ENCODE results near the gene GSTM1.
A peak's percentile ranks its signal among the peaks of the same experiment; 100 is the strongest.
"Not testable (repeated sequence)": the region's sequence is repeated elsewhere in the genome, so short reads cannot be mapped to it uniquely, and the experiment has no call there.

Gene GSTM1

GRCh38 chr1:109668123-109668775 is 19.4 kb upstream of the GSTM1 start:
- 18% methylated on average over 25 of the region's 26 CpGs for WGBS
- H2BK12ac ChIP-seq (ENCODE audit: low read length in 2 of 2): peak overlapping the region in 1 of 2 experiments; percentile 25
- DNase-seq: no peak

DNA sequence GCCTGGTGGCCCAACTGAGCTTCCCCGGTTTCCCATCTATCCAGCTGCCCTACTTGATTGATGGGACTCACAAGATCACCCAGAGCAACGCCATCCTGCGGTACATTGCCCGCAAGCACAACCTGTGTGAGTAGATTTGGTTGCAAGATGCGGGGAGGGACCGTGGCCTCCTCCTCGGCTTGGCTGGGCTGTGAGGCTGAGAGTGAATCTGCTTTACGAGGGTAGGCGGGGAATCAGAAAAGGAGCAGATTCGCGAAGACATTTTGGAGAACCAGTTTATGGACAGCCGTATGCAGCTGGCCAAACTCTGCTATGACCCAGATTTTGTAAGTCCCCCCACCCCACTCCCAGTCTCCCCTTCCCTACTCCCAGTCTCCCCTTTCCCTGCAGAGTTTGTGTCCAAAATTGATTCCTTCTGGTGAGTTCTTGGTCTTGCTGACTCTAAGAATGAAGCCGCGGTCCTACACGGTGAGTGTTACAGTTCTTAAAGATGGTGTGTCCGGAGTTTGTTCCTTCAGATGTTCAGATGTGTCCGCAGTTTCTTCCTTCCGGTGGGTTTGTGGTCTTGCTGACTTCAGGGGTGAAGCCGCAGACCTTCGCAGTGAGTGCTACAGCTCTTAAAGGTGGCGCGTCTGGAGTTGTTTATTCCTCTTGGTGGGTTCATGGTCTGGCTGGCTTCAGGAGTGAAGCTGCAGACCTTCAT is 18.2 kb upstream of the GSTM1 start:
- Histone ChIP-seq H3K27ac (ENCODE audit: low read length, poor library complexity, severe bottlenecking) (no peak overlapping the region), H2BK5ac (ENCODE audit: low read depth, low read length, poor library complexity, severe bottlenecking) (no peak overlapping the region), H3K9ac (ENCODE audit: low read length) (no peak overlapping the region), H3K4me2 (ENCODE audit: low read length, poor library complexity, severe bottlenecking) (no peak overlapping the region), H3K18ac (ENCODE audit: low read depth in 1 of 2, low read length in 2 of 2) (no peak overlapping the region), H3K4me3 (ENCODE audit: insufficient read depth in 1 of 2, low read depth in 1 of 2, low read length in 2 of 2) (no peak overlapping the region), H4K91ac (ENCODE audit: low read length) (no peak overlapping the region), H2BK12ac (ENCODE audit: low read length in 2 of 2) (no peak overlapping the region), H2BK15ac (ENCODE audit: low read depth, poor library complexity, severe bottlenecking) (no peak overlapping the region), H3K27me3 (ENCODE audit: control insufficient read depth in 1 of 2, insufficient read depth in 1 of 2, low read length in 2 of 2) (no peaks in the 10 kb centered on the region), H2AK5ac (ENCODE audit: low read length, severe bottlenecking) (no peak overlapping the region), H3K4me1 (ENCODE audit: control insufficient read depth, insufficient read depth, low read depth, low read length) (peaks cover 9% of the 10 kb centered on the region), H3K4ac (ENCODE audit: low read depth in 1 of 2, low read length in 2 of 2) (no peak overlapping the region), H2BK120ac (ENCODE audit: low read depth, low read length) (no peak overlapping the region), H3K9me3 (ENCODE audit: control insufficient read depth, low read length) (no peaks in the 10 kb centered on the region), H4K8ac (ENCODE audit: low read length) (no peak overlapping the region), H3K79me1 (replicated peaks; ENCODE audit: low read length, poor library complexity, severe bottlenecking) (peaks cover 1% of the 10 kb centered on the region), H3K36me3 (ENCODE audit: control insufficient read depth in 1 of 2, insufficient read depth in 2 of 2, low read depth in 1 of 2, low read length in 2 of 2) (peaks cover 4 to 24% of the 10 kb centered on the region in 2 experiments), H3K23ac (ENCODE audit: low read length in 2 of 2) (no peak overlapping the region), H2AFZ (ENCODE audit: low read depth, low read length) (no peak overlapping the region), H3K14ac (ENCODE audit: low read length in 2 of 2) (no peak overlapping the region)
- no peak for DNase-seq
- WGBS: 94% methylated on average over 21 of the region's 22 CpGs

More at GRCh38 chr1:109668123-109668775, 19.4 kb upstream of the GSTM1 start:
- Histone ChIP-seq H3K9ac (ENCODE audit: low read length) (peak overlapping the region; percentile 84), H3K4me3 (ENCODE audit: insufficient read depth in 1 of 2, low read depth in 1 of 2, low read length in 2 of 2) (peak overlapping the region; percentile 63 to 85), H3K4me1 (ENCODE audit: control insufficient read depth, insufficient read depth, low read depth, low read length) (peaks cover 9% of the 10 kb centered on the region), H3K23ac (ENCODE audit: low read length in 2 of 2) (no peak overlapping the region), H3K18ac (ENCODE audit: low read depth in 1 of 2, low read length in 2 of 2) (peak overlapping the region in 1 of 2 experiments; percentile 80), H2BK120ac (ENCODE audit: low read depth, low read length) (no peak overlapping the region), H2BK15ac (ENCODE audit: low read depth, poor library complexity, severe bottlenecking) (no peak overlapping the region), H3K4me2 (ENCODE audit: low read length, poor library complexity, severe bottlenecking) (peak overlapping the region; percentile 73), H2AK5ac (ENCODE audit: low read length, severe bottlenecking) (no peak overlapping the region), H2BK5ac (ENCODE audit: low read depth, low read length, poor library complexity, severe bottlenecking) (no peak overlapping the region), H3K27ac (ENCODE audit: low read length, poor library complexity, severe bottlenecking) (no peak overlapping the region), H3K27me3 (ENCODE audit: control insufficient read depth in 1 of 2, insufficient read depth in 1 of 2, low read length in 2 of 2) (no peaks in the 10 kb centered on the region), H3K36me3 (ENCODE audit: control insufficient read depth in 1 of 2, insufficient read depth in 2 of 2, low read depth in 1 of 2, low read length in 2 of 2) (peaks cover 2 to 18% of the 10 kb centered on the region in 2 experiments), H4K91ac (ENCODE audit: low read length) (peak overlapping the region; percentile 0), H3K4ac (ENCODE audit: low read depth in 1 of 2, low read length in 2 of 2) (peak overlapping the region in 1 of 2 experiments; percentile 17), H3K79me1 (replicated peaks; ENCODE audit: low read length, poor library complexity, severe bottlenecking) (peaks cover 1% of the 10 kb centered on the region), H3K9me3 (ENCODE audit: control insufficient read depth, low read length) (no peaks in the 10 kb centered on the region), H2AFZ (ENCODE audit: low read depth, low read length) (peak overlapping the region; percentile 72), H3K14ac (ENCODE audit: low read length in 2 of 2) (no peak overlapping the region), H4K8ac (ENCODE audit: low read length) (no peak overlapping the region)

GRCh38 chr1:109669949-109670302 is 17.7 kb upstream of the GSTM1 start:
- not testable (repeated sequence) for H3K4me3 ChIP-seq (ENCODE audit: insufficient read depth in 1 of 2, low read depth in 1 of 2, low read length in 2 of 2)

GRCh38 chr1:109671067-109671466 is 16.6 kb upstream of the GSTM1 start:
- no peak overlapping the region for H4K91ac ChIP-seq (ENCODE audit: low read length)
- no peak overlapping the region for H2BK15ac ChIP-seq (ENCODE audit: low read depth, poor library complexity, severe bottlenecking)
- H3K27me3 ChIP-seq (ENCODE audit: control insufficient read depth in 1 of 2, insufficient read depth in 1 of 2, low read length in 2 of 2): no peaks in the 10 kb centered on the region
- WGBS: 91% methylated on average over 5 of the region's 5 CpGs
- peaks cover 1% of the 10 kb centered on the region for H3K79me1 ChIP-seq (replicated peaks; ENCODE audit: low read length, poor library complexity, severe bottlenecking)
- H3K4me2 ChIP-seq (ENCODE audit: low read length, poor library complexity, severe bottlenecking): no peak overlapping the region
- H3K4me3 ChIP-seq (ENCODE audit: insufficient read depth in 1 of 2, low read depth in 1 of 2, low read length in 2 of 2): no peak overlapping the region
- DNase-seq: no peak
- no peak overlapping the region for H2BK5ac ChIP-seq (ENCODE audit: low read depth, low read length, poor library complexity, severe bottlenecking)
- H3K23ac ChIP-seq (ENCODE audit: low read length in 2 of 2): no peak overlapping the region
- H3K14ac ChIP-seq (ENCODE audit: low read length in 2 of 2): no peak overlapping the region
- no peak overlapping the region for H2AFZ ChIP-seq (ENCODE audit: low read depth, low read length)
- H3K27ac ChIP-seq (ENCODE audit: low read length, poor library complexity, severe bottlenecking): no peak overlapping the region
- peaks cover 4 to 24% of the 10 kb centered on the region in 2 experiments for H3K36me3 ChIP-seq (ENCODE audit: control insufficient read depth in 1 of 2, insufficient read depth in 2 of 2, low read depth in 1 of 2, low read length in 2 of 2)
- H3K9ac ChIP-seq (ENCODE audit: low read length): no peak overlapping the region
- no peak overlapping the region for H3K18ac ChIP-seq (ENCODE audit: low read depth in 1 of 2, low read length in 2 of 2)
- no peak overlapping the region for H2BK120ac ChIP-seq (ENCODE audit: low read depth, low read length)
- no peak overlapping the region for H4K8ac ChIP-seq (ENCODE audit: low read length)
- peaks cover 9% of the 10 kb centered on the region for H3K4me1 ChIP-seq (ENCODE audit: control insufficient read depth, insufficient read depth, low read depth, low read length)
- H2BK12ac ChIP-seq (ENCODE audit: low read length in 2 of 2): no peak overlapping the region
- no peaks in the 10 kb centered on the region for H3K9me3 ChIP-seq (ENCODE audit: control insufficient read depth, low read length)
- H3K4ac ChIP-seq (ENCODE audit: low read depth in 1 of 2, low read length in 2 of 2): no peak overlapping the region
- peak overlapping the region; percentile 17 for H2AK5ac ChIP-seq (ENCODE audit: low read length, severe bottlenecking)

More at GRCh38 chr1:109669949-109670302, 17.7 kb upstream of the GSTM1 start:
- H3K36me3 ChIP-seq (ENCODE audit: control insufficient read depth in 1 of 2, insufficient read depth in 2 of 2, low read depth in 1 of 2, low read length in 2 of 2): peaks cover 4 to 24% of the 10 kb centered on the region in 2 experiments
- not testable (repeated sequence) for H2BK12ac ChIP-seq (ENCODE audit: low read length in 2 of 2); H2AK5ac ChIP-seq (ENCODE audit: low read length, severe bottlenecking); H4K8ac ChIP-seq (ENCODE audit: low read length); H4K91ac ChIP-seq (ENCODE audit: low read length); H3K27ac ChIP-seq (ENCODE audit: low read length, poor library complexity, severe bottlenecking); H3K27me3 ChIP-seq (ENCODE audit: control insufficient read depth in 1 of 2, insufficient read depth in 1 of 2, low read length in 2 of 2); H3K4me2 ChIP-seq (ENCODE audit: low read length, poor library complexity, severe bottlenecking); H3K4ac ChIP-seq (ENCODE audit: low read depth in 1 of 2, low read length in 2 of 2); H2AFZ ChIP-seq (ENCODE audit: low read depth, low read length); H3K9ac ChIP-seq (ENCODE audit: low read length); H3K14ac ChIP-seq (ENCODE audit: low read length in 2 of 2); H2BK5ac ChIP-seq (ENCODE audit: low read depth, low read length, poor library complexity, severe bottlenecking); H3K18ac ChIP-seq (ENCODE audit: low read depth in 1 of 2, low read length in 2 of 2); H3K9me3 ChIP-seq (ENCODE audit: control insufficient read depth, low read length); H3K79me1 ChIP-seq (replicated peaks; ENCODE audit: low read length, poor library complexity, severe bottlenecking); H3K4me1 ChIP-seq (ENCODE audit: control insufficient read depth, insufficient read depth, low read depth, low read length); H3K23ac ChIP-seq (ENCODE audit: low read length in 2 of 2); DNase-seq; H2BK120ac ChIP-seq (ENCODE audit: low read depth, low read length); H2BK15ac ChIP-seq (ENCODE audit: low read depth, poor library complexity, severe bottlenecking)
- WGBS: 98% methylated on average over 3 of the region's 5 CpGs

Measured in mesenchymal stem cell (in vitro differentiated cells and primary cell).